Activated CD8-positive, alpha-beta memory T cell treated with anti-CD3 and anti-CD28 coated beads, Interleukin-2, amount 50 U/mL, for 1 hour (primary cell): ENCODE results near the gene ELP4.

Experiments used
- DNase-seq: peaks from one replicate; pipeline ENCODE4 v3.0.0-alpha.2; 2020; ENCODE audit errors: extremely low read depth

The ELP4 gene

DNA sequence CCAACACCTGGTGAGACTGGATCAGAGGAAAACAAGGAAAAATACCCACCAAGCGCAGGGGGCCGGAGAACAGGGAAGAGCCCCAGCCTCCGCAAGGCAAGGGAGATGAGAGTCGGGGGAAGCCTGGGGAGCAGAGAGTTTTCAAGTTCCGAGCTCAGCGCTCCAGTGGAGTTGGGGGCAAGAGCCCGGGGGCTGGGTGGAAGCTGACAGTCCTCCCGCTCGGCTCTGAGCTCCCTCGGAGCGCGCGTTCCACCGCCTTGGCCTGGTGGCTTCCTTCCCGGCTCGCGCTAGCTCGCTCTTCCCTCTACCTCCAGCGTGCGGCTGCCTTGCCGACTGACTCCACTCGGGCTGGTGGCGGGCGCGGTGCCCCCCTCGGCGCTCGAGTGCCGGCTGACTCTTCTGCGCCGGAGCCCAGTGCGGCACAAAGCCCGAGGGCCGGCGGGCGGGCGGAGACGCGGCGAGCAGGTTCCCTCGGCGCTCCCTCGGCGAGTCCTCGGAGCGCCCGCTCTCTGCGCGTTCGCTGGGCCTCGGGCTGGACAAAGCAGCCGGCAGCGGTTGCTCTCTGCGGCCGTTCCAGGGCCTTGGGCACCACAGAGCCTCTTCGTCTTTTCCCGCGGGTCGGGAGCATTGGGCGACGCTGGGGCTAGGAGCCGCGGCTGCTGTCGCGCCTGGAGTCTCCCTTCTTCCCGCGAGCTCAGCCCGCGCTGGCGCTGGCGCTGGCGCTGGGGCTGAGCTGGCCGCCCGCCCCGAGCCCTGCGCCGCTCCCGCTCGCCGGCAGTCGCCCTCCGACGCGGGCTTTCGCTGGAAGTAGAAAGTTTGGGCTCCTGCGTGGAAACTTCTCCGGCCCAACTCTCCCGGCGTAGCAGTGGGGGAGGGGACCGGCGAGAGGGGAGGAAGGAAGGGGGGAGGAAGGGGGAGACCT, 300.6 kb downstream of the ELP4 start:
- no peak for DNase-seq

- DNase-seq = no peak
Measured at GRCh38 chr11:31810779-31811647, 301.4 kb downstream of the ELP4 start, which contains the start of gene PAX6. TSS of gene PAX6 (minus strand) at chr11:31811322. CDS start at chr11:31806411, 4,911 bp downstream.

- no peak for DNase-seq
Measured at GRCh38 chr11:31812383-31813381, 303.1 kb downstream of the ELP4 start.

GRCh38 chr11:31813391-31814175, 304.0 kb downstream of the ELP4 start:
- DNase-seq = no peak

DNA sequence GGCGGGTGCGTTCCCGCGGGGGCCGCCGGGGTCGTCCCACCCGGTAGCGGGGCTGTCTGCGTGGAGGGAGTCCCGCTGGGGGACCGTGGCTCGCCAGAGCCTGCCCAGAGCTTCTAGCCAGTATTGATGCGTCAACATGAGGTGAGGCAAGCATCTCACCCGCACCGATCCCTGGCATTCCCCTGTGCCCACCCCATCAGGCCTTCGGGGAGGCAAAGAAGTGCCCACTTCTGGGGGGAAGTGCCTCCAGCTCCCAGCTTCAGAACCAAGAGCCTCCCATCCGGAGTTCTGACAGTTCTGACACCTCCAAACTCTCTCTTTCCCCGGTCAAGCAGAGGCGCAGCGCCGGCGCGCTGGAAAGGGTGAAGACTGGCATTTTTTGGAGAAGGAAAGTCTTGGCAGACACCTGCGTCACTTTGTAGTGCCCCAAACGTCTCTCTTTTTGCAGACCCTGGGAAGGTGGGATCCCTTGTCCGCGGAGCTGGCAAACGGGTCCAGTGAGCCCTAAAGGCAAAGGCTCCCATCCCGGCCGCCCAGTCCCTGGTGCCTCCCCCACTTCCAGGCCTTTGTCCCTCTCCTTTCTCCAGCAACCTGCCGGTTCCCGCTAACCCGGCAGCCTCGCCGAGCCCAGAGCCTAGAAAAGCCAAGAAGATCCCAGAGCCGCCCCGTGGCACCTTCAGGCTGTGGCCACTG, 304.8 kb downstream of the ELP4 start:
- no peak for DNase-seq

GRCh38 chr11:31815711-31816467, 306.3 kb downstream of the ELP4 start:
- no peak for DNase-seq

- DNase-seq = no peak
Measured at GRCh38 chr11:31816468-31817053, 307.0 kb downstream of the ELP4 start.

- no peak for DNase-seq
Measured at GRCh38 chr11:31817054-31817620, 307.6 kb downstream of the ELP4 start.

DNA sequence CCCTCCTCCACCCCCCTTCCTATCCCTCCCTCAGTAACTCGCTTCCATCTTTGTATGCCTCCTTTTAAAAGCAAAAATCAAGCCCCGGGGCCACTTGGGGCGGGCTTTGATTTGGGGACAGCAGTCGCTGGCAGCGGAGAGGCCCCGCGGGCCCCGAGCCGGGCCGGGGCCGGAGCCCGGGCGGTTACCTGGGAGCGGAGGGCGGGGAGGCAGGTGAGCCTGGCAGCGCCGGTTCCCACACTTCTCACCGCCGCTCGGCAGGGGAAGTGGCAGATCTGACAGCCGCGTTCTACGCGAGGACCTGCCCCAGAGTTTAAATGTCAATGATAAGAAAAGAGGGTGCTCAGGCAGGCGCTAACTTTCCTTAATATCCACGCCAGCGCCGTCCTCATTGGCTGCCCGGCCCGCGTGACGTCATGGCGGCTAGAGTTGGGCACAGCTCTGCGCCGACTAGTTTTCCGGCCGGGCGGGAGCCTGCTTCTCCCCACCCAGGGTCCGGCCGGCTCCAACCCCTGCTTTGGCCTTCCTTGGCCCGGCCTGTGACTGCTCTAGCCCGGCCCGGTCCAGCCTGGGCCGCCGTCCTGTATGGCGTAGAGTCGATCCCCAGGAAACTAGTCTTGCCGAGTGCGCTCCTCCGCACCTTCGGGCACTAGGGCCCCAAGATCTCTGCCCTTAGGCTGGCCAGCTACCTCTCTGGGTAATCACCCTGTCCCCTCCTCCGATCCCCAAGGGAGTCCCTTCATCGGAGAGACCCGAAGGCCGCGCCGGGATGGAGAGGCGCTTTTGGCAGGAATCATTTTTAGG, 308.3 kb downstream of the ELP4 start:
- no peak for DNase-seq

GRCh38 chr11:31818425-31818755, 308.8 kb downstream of the ELP4 start:
- no peak for DNase-seq

- DNase-seq = no peak
Measured at GRCh38 chr11:31818874-31819331, 309.3 kb downstream of the ELP4 start.

DNA sequence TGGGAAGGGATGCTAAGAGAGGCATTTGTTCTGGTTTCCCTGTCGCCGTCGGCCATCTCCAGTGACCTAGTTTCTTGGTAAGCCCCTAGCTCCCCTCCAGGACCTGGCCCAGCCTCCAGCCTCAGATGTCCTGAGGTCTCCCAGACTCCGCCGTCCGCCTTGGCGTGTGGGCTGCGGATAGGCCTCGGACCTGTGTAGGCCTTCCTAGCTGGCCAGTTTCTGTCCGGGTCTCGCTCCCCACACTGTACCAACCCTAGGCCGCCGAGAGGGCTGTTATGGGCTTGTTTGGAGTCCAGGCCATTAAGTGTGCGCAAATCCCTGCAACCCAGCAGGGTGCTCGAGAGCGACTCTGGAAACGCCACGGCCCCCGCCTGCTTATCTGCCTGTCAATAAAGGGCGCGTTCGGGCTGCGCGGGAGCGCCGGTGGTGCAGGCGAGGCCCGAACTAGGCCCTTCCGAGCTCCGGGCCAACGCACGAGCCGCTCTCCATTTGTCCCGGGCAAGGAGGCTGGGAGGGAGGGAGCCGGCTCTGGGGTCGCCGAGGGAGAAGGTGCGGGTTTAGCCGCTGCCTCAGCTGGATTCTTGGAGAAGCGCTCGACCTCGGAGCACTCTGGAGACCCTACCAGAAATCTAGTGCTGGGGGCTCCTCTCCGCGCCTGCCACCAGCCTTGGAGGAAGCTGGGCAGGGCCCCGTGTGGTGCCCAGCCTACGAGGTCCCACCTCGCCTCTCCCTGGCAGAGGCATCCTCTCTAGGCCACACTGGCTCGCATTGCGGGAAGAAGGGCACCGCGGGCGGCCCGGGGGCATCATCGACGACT, 310.3 kb downstream of the ELP4 start:
- no peak for DNase-seq

DNA sequence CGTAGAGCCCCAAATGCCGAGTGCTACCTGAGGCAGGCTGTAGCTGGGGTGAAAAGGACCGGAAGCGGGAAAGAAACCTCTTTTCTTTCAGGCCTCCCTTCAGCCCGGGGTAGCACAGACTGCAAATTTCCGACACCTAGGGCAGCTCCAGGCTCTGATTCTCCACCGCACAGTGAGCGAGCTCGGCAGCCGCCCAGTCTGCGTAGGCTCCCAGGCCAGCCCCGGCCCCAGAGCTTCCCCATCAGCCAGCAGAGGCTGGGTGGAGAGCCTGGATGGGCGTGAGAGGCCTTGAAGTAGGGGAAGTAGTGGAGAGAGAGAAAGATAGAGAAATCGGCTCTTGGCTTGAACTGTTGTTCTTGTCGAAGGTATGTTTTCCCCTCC, 310.9 kb downstream of the ELP4 start:
- DNase-seq = no peak

GRCh38 chr11:31821235-31821764, 311.7 kb downstream of the ELP4 start:
- no peak for DNase-seq

- DNase-seq = no peak
Measured at GRCh38 chr11:31821766-31822165, 312.2 kb downstream of the ELP4 start.

DNA sequence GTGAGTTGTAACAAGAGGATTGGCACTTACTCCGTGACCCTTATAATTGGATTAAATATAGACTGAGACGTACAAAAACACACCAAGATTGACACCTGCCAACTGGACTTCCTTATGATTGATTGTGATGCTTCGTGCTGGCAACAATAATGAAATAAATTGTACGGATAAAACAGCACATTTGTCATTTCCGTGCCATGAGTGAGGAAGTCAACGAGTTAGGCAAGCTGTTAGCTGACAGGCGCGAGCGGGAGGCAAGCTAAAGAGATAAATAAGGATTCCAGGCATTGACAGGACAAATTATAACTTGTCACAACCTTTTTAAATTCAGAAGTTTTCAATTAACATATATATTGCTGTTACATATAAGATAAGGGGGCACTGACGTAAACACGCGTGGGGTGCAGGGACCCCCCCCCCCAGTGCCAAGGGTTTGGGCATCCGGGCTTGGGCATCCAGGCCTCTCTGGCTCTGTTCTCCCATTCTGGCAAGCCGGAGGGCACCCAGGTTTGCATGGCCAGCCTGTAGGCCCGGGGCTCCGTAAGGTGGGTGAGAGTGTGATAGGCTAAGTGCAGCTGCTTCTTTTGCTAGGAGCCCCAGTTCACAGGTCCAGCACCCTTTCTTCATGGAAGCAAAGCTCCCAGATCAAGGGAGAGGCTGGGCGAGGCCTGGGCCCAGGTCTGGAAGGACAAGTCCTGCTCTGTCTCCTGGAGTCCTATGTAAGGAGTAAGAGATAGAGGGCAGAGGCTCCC, 312.8 kb downstream of the ELP4 start:
- no peak for DNase-seq
